ENCODE measurements around the gene TCP1.
"Not testable (repeated sequence)": the region's sequence is repeated elsewhere in the genome, so short reads cannot be mapped to it uniquely, and the experiment has no call there.

Gene TCP1

GRCh38 chr6:159739341-159739740, 50.1 kb downstream of the TCP1 start:
- no peak for DNase-seq (ENCODE audit: low read depth)

GRCh38 chr6:159736908-159737307, 52.5 kb downstream of the TCP1 start:
- DNase-seq (ENCODE audit: low read depth), result no peak

- not testable (repeated sequence) for DNase-seq (ENCODE audit: low read depth)
Measured at GRCh38 chr6:159733395-159733794, 56.0 kb downstream of the TCP1 start.

GRCh38 chr6:159732550-159732949, 56.9 kb downstream of the TCP1 start:
- not testable (repeated sequence) for DNase-seq (ENCODE audit: low read depth)

GRCh38 chr6:159730332-159730676, 59.1 kb downstream of the TCP1 start:
- DNase-seq (ENCODE audit: low read depth), result no peak

- no peak for DNase-seq (ENCODE audit: low read depth)
Measured at GRCh38 chr6:159729598-159730331, 59.6 kb downstream of the TCP1 start.

- DNase-seq (ENCODE audit: low read depth), result no peak
Measured at GRCh38 chr6:159728531-159728964, 60.9 kb downstream of the TCP1 start.

Measured in stromal cell of bone marrow (primary cell).